ENCODE measurements around the gene HABP4.

DNA sequence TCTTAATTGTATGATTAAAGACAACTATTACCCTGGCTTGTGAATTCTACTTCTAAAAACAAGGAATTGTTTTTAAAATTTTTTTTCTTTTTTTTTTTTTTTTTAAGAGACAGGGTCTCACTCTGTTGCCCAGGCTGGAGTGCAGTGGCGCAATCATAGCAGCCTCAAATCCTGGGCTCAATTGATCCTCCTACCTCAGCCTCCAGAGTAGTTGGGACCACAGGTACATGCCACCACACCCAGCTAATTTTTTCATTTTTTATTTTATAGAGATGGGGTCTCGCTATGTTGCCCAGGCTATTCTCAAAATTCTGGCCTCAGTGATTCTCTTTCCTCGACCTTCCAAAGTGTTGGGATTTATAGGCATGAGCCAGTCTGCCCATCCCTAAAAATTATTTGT, 62.3 kb downstream of the HABP4 start:
- TF ChIP-seq L3MBTL2 (conservative IDR thresholded peaks at IDR 0.05): no peak
- TF ChIP-seq FOXM1 (IDR thresholded peaks at IDR 0.05; ENCODE audit: borderline replicate concordance): no peak
- no peak for TF ChIP-seq SUZ12 (IDR thresholded peaks at IDR 0.05)
- TF ChIP-seq HDGF (IDR thresholded peaks at IDR 0.05; ENCODE audit: borderline replicate concordance): no peak
- TF ChIP-seq NFRKB (IDR thresholded peaks at IDR 0.05): no peak
- no peak for TF ChIP-seq BHLHE40 (IDR thresholded peaks at IDR 0.05; ENCODE audit: borderline replicate concordance)
- TF ChIP-seq SP1 (IDR thresholded peaks at IDR 0.05): no peak
- TF ChIP-seq FOXK2 (IDR thresholded peaks at IDR 0.05): no peak
- TF ChIP-seq ZNF384 (IDR thresholded peaks at IDR 0.05): no peak
- no peak for TF ChIP-seq ELF4 (IDR thresholded peaks at IDR 0.05)
- TF ChIP-seq ARNT (IDR thresholded peaks at IDR 0.05): no peak
- TF ChIP-seq, protein P1, sequence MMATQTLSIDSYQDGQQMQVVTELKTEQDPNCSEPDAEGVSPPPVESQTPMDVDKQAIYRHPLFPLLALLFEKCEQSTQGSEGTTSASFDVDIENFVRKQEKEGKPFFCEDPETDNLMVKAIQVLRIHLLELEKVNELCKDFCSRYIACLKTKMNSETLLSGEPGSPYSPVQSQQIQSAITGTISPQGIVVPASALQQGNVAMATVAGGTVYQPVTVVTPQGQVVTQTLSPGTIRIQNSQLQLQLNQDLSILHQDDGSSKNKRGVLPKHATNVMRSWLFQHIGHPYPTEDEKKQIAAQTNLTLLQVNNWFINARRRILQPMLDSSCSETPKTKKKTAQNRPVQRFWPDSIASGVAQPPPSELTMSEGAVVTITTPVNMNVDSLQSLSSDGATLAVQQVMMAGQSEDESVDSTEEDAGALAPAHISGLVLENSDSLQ (IDR thresholded peaks at IDR 0.05): no peak
- TF ChIP-seq LEF1 (IDR thresholded peaks at IDR 0.05; ENCODE audit: borderline replicate concordance): no peak
- no peak for TF ChIP-seq TARDBP (IDR thresholded peaks at IDR 0.05)

Measured in HEK293T (cell line).